Neural crest cell (in vitro differentiated cells): ENCODE measurements around the gene INPPL1. TPM values are rescaled to one million over a fixed set of nuclear protein-coding genes. Genes with fewer than 3 reads are reported as not detected.
"Not testable (repeated sequence)": the region's sequence is repeated elsewhere in the genome, so short reads cannot be mapped to it uniquely, and the experiment has no call there.

Source experiments
- DNase-seq: peaks from one replicate; pipeline ENCODE4 v3.0.0; 2021; ENCODE audit warnings: low read depth, mixed read lengths, low spot score
- H3K27ac Mint-ChIP-seq: one replicate; pipeline ENCODE4 v1.8.0; 2021; ENCODE audit warnings: mild to moderate bottlenecking, mixed read lengths; ENCODE audit not compliant: unreplicated experiment
- H3K27me3 Mint-ChIP-seq: 2 replicates; pipeline ENCODE4 v1.8.0; 2021; ENCODE audit warnings: low read depth, mild to moderate bottlenecking, mixed read lengths
- H3K36me3 Mint-ChIP-seq: 2 replicates; pipeline ENCODE4 v1.8.0; 2021; ENCODE audit warnings: low read depth, mild to moderate bottlenecking, mixed read lengths
- H3K4me1 Mint-ChIP-seq: 2 replicates; pipeline ENCODE4 v1.8.0; 2021; ENCODE audit warnings: mixed read lengths
- H3K4me3 Mint-ChIP-seq: one replicate; pipeline ENCODE4 v1.8.0; 2021; ENCODE audit warnings: mild to moderate bottlenecking, mixed read lengths
- H3K9me3 Mint-ChIP-seq: 2 replicates; pipeline ENCODE4 v1.8.0; 2021; ENCODE audit warnings: mixed read lengths
- CTCF ChIP-seq: fragments of 200-600 bp; sonication (generic); conservative IDR thresholded peaks from 2 replicates; pipeline ENCODE4 v1.5.0; 2021; ENCODE audit warnings: antibody characterized with exemption, mild to moderate bottlenecking
- long read RNA-seq: library from polyadenylated mRNA; unstranded; transcript quantifications from one replicate; pipeline ENCODE4 v2.0.0, GENCODE V29; 2020
- total RNA-seq: library from RNA; stranded (reverse); gene quantifications from 2 replicates; pipeline ENCODE4 v1.2.1, GENCODE V29; 2021

INPPL1 gene, protein sequence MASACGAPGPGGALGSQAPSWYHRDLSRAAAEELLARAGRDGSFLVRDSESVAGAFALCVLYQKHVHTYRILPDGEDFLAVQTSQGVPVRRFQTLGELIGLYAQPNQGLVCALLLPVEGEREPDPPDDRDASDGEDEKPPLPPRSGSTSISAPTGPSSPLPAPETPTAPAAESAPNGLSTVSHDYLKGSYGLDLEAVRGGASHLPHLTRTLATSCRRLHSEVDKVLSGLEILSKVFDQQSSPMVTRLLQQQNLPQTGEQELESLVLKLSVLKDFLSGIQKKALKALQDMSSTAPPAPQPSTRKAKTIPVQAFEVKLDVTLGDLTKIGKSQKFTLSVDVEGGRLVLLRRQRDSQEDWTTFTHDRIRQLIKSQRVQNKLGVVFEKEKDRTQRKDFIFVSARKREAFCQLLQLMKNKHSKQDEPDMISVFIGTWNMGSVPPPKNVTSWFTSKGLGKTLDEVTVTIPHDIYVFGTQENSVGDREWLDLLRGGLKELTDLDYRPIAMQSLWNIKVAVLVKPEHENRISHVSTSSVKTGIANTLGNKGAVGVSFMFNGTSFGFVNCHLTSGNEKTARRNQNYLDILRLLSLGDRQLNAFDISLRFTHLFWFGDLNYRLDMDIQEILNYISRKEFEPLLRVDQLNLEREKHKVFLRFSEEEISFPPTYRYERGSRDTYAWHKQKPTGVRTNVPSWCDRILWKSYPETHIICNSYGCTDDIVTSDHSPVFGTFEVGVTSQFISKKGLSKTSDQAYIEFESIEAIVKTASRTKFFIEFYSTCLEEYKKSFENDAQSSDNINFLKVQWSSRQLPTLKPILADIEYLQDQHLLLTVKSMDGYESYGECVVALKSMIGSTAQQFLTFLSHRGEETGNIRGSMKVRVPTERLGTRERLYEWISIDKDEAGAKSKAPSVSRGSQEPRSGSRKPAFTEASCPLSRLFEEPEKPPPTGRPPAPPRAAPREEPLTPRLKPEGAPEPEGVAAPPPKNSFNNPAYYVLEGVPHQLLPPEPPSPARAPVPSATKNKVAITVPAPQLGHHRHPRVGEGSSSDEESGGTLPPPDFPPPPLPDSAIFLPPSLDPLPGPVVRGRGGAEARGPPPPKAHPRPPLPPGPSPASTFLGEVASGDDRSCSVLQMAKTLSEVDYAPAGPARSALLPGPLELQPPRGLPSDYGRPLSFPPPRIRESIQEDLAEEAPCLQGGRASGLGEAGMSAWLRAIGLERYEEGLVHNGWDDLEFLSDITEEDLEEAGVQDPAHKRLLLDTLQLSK
- total RNA-seq, result 242 and 247 TPM in 2 replicates
- long read RNA-seq, partial matches to known transcripts, result 1 of 1 reads
- long read RNA-seq, other reads (novel, unspliced or antisense), result 0 of 1 reads

DNA sequence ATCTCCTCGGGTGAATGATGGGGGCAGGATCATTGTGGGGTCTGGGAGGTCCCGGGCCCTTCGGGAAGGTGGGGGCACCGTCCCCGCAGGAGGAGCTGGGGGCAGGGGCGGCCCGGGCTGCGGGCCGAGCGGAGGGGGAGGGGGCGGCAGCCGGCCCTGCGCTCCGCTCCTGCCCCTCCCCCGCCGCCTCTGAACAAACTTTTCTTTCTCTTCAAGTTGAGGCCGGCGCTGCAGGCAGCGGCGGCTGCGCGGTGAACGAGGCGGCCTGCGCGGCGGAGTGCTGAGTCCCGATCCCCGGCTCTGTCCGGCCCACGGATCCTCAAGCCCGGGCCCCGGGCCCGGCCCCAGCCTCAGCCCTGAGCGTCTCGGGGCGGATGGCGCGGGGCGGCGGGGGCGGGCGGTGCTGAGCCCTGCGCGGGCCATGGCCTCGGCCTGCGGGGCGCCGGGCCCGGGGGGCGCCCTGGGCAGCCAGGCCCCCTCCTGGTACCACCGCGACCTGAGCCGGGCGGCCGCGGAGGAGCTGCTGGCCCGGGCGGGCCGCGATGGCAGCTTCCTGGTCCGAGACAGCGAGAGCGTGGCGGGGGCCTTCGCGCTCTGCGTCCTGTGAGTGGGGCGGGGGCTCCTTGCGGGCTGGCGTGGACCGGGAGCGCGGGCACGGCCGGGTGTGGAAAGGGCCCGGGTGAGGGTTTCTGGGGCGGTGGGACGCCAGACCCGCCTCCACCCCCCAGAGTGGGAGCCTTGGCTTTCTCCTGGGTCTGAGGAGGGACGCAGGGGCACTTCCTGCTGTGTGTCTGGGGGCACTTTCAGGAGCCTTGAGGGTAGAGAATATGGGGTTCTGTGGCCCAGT, at the start of gene INPPL1:
Gene INPPL1, plus strand, starts transcription at position 204 of the 847 bp plus-strand sequence. Its CDS starts 218 bp downstream, at position 422.
- Mint-ChIP-seq H3K36me3 (peaks cover 6% of the 10 kb centered on the region), H3K27ac (peak within 1 kb of the TSS; percentile 97), H3K9me3 (no peaks in the 10 kb centered on the region), H3K4me1 (peaks cover 33% of the 10 kb centered on the region), H3K27me3 (no peaks in the 10 kb centered on the region), H3K4me3 (peak within 1 kb of the TSS; percentile 98)
- no peak for TF ChIP-seq CTCF
- peak; percentile 59 for DNase-seq

DNA sequence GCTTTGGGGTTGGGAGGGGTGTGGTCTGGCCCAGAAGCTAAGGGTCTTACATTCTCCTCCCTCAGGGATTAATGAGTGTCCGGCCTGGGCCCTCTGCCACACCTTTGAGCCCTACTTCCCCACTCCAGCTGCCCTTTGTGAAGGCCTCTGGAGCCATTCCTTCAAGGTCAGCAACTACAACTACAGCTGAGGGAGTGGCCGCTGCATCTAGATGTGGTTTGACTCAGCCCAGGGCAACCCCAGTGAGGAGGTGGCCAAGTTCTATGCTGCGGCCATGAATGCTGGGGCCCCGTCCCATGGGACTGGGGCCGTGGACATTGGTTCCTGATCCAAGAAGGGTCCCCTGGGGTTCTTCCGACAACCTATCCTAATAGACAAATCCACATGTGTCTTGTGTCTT, 46.9 kb upstream of the INPPL1 start:
- Mint-ChIP-seq H3K4me3 (no peak overlapping the region), H3K27ac (no peak overlapping the region), H3K9me3 (no peaks in the 10 kb centered on the region), H3K4me1 (no peaks in the 10 kb centered on the region), H3K27me3 (peaks cover 16% of the 10 kb centered on the region), H3K36me3 (no peaks in the 10 kb centered on the region)
- DNase-seq, result no peak
- TF ChIP-seq CTCF, result no peak

GRCh38 chr11:72179049-72179803, 45.3 kb upstream of the INPPL1 start:
- H3K9me3 Mint-ChIP-seq, result no peaks in the 10 kb centered on the region
- no peak overlapping the region for H3K27ac Mint-ChIP-seq
- H3K27me3 Mint-ChIP-seq, result peaks cover 16% of the 10 kb centered on the region
- peaks cover 5% of the 10 kb centered on the region for H3K4me1 Mint-ChIP-seq
- TF ChIP-seq CTCF, result no peak
- DNase-seq, result no peak
- no peak overlapping the region for H3K4me3 Mint-ChIP-seq
- no peaks in the 10 kb centered on the region for H3K36me3 Mint-ChIP-seq

GRCh38 chr11:72179804-72180396, 44.7 kb upstream of the INPPL1 start:
- TF ChIP-seq CTCF, result no peak
- Mint-ChIP-seq H3K27me3 (peaks cover 16% of the 10 kb centered on the region), H3K27ac (no peak overlapping the region), H3K36me3 (no peaks in the 10 kb centered on the region), H3K9me3 (no peaks in the 10 kb centered on the region), H3K4me1 (peaks cover 5% of the 10 kb centered on the region), H3K4me3 (no peak overlapping the region)
- DNase-seq, result no peak

DNA sequence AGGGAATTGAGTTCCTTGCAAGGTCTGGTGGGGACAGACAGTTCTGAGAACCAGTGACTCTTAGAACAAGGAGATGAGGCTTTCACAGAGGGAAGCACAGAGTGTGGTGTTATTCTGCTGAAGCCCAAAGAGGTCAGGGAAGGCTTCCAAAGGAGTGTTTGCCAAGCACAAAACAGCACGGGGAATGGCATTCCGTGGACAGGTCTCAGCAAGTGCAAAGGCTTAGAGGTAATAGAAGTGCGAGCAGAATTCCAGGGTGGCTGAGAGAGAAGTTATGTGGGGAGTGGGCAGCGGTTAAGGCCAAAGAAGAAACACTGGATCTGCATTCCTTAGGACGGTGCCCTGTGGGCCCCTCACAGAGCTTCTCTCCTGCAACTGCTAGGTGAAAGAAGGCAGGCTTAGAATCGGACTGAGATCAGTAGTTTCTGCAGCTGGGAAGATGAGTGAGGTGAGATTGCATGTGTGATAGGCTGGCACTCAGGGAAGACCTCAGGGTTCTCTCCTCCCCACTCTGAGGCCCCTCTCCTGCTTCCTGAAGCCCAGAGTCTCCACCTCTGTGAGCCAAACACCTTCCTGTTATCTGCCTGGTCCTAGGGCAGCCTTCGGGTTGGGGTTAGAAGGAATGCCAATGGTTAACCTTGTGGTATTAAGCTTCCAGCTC, 43.5 kb upstream of the INPPL1 start:
- not testable (repeated sequence) for H3K4me3 Mint-ChIP-seq, H3K9me3 Mint-ChIP-seq, DNase-seq, H3K27ac Mint-ChIP-seq, H3K4me1 Mint-ChIP-seq, H3K36me3 Mint-ChIP-seq
- H3K27me3 Mint-ChIP-seq, result peaks cover 16% of the 10 kb centered on the region

DNA sequence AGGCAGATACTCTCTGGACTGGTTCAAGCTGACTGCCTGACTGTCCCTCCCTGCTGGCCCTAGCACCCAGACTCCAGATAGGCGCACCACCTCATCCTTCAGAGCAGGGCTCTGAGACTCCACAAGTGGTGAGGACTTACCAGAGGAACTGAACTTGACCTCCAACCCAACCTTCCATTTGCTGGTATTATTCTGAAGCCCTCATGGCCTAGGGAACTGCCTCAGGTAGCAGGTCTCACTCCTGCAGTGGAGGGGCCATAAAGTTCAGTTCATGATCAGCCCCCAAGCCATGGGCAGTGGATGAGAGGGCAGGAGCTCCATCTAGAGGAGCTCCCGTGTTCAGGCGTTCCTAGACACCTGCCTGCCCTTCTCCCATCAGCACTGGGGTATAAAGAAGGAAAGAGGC, 43.0 kb upstream of the INPPL1 start:
- not testable (repeated sequence) for DNase-seq, H3K36me3 Mint-ChIP-seq, H3K4me3 Mint-ChIP-seq, H3K27ac Mint-ChIP-seq, H3K4me1 Mint-ChIP-seq, H3K9me3 Mint-ChIP-seq
- H3K27me3 Mint-ChIP-seq, result peaks cover 16% of the 10 kb centered on the region
